K562 (cell line): ENCODE data around the gene KCTD16. TPM values are rescaled to one million over a fixed set of nuclear protein-coding genes. Genes with fewer than 3 reads are reported as not detected.

ENCODE experiments used
- ATAC-seq: fragments of 200-7000 bp; cut with Tn5 transposase; 3 replicates; pipeline ENCODE4 v1.9.1; 2020; ENCODE audit warnings: moderate library complexity
- BruUV-seq: library from RNA; stranded (reverse); fragments of 400-500 nt; replicated peaks from 2 replicates; lab custom pipeline; 2021; lab: Mats Ljungman, UMichigan
- CTCF ChIA-PET: fragments of 300-600 bp; formaldehyde crosslinking; extraction: SDS; loops from one replicate; lab custom pipeline; 2021; ENCODE audit warnings: low intra/inter-chr PET ratio; lab: Yijun Ruan, JAX
- POLR2A ChIA-PET: fragments of 300-600, 350-650 bp; sonication (Branson Sonifier 250); formaldehyde crosslinking; extraction: SDS; loops from one replicate; lab custom pipeline; 2021; ENCODE audit warnings: antibody characterized with exemption, inconsistent platforms; lab: Yijun Ruan, JAX
- DNase-seq, 4 experiments: peaks; one replicate each; pipeline versions ENCODE4 v3.0.0 to v3.0.0-alpha.2; 2011 to 2018; ENCODE audit warnings: low spot score in 3 of 4, mixed read lengths in 3 of 4; ENCODE audit errors: extremely low read depth in 1 of 4
- FAIRE-seq: peaks from 2 replicates; lab custom pipeline; 2011; peaks lifted over from hg19 to GRCh38; lab: Jason Lieb, UNC
- H2AFZ ChIP-seq: 2 replicates; pipeline ENCODE4 v1.6.0; 2011; ENCODE audit warnings: low read depth, low read length, control low read depth, inconsistent platforms
- H3K27ac ChIP-seq: fragments of 200-600 bp; 3 replicates; pipeline ENCODE4 v1.8.0; 2011; ENCODE audit warnings: low read depth, mild to moderate bottlenecking, control low read depth, inconsistent platforms, low read length, moderate library complexity, mixed read lengths; ENCODE audit errors: extremely low read depth
- H3K27me3 ChIP-seq, 2 experiments: fragments of 300-600 bp in 1 of 2; 2 replicates in 1 of 2; 3 replicates in 1 of 2; pipeline versions ENCODE4 v1.6.0 to v1.8.0; 2011; ENCODE audit warnings: inconsistent platforms in 2 of 2, low read length in 2 of 2, mild to moderate bottlenecking in 1 of 2, mixed read lengths in 1 of 2, moderate library complexity in 1 of 2; ENCODE audit not compliant: control insufficient read depth in 2 of 2, insufficient read depth in 2 of 2
- H3K36me3 ChIP-seq: fragments of 300-600 bp; 3 replicates; pipeline ENCODE4 v1.8.0; 2011; ENCODE audit warnings: mild to moderate bottlenecking, low read length, inconsistent platforms; ENCODE audit not compliant: control insufficient read depth, insufficient read depth
- H3K4me1 ChIP-seq, 2 experiments: fragments of 200-600 bp in 1 of 2; replicated peaks in 1 of 2; 2 replicates in 1 of 2; 3 replicates in 1 of 2; pipeline versions ENCODE4 v1.5.1 to v1.8.0; 2011; ENCODE audit warnings: inconsistent platforms in 2 of 2, low read length in 2 of 2, mild to moderate bottlenecking in 1 of 2, mixed read lengths in 1 of 2, moderate library complexity in 1 of 2; ENCODE audit not compliant: control insufficient read depth in 2 of 2, insufficient read depth in 2 of 2
- H3K4me2 ChIP-seq: 2 replicates; pipeline ENCODE4 v1.6.1; 2011; ENCODE audit warnings: low read length, control low read depth, inconsistent platforms, mixed read lengths; ENCODE audit not compliant: insufficient read depth
- H3K4me3 ChIP-seq: fragments of 200-600 bp; sonication (generic), shearing (Covaris generic); 2 replicates; pipeline ENCODE4 v1.5.1; 2016; ENCODE audit warnings: control low read depth, inconsistent platforms
- H3K79me2 ChIP-seq: fragments of 200-600 bp; 3 replicates; pipeline ENCODE4 v1.8.0; 2011; ENCODE audit warnings: low read length, inconsistent platforms; ENCODE audit not compliant: control insufficient read depth, insufficient read depth
- H3K9ac ChIP-seq, 2 experiments: 2 replicates each; pipeline versions ENCODE4 v1.6.0 to v1.6.1; 2011; ENCODE audit warnings: low read depth in 2 of 2, low read length in 2 of 2, control low read depth in 1 of 2, inconsistent platforms in 1 of 2, mild to moderate bottlenecking in 1 of 2, mixed read lengths in 1 of 2; ENCODE audit not compliant: insufficient read depth in 1 of 2
- H3K9me1 ChIP-seq: one replicate; pipeline ENCODE4 v1.6.0; 2011; ENCODE audit warnings: inconsistent platforms, mild to moderate bottlenecking, low read length, moderate library complexity; ENCODE audit not compliant: control insufficient read depth, insufficient read depth
- H3K9me3 ChIP-seq: replicated peaks from 2 replicates; pipeline ENCODE4 v1.5.1; 2011; ENCODE audit warnings: low read depth, low read length, inconsistent platforms; ENCODE audit not compliant: control insufficient read depth, insufficient read depth
- H4K20me1 ChIP-seq: replicated peaks from 2 replicates; pipeline ENCODE4 v1.6.1; 2011; ENCODE audit warnings: low read length, inconsistent platforms, mixed read lengths; ENCODE audit not compliant: control insufficient read depth, insufficient read depth
- ATF2 ChIP-seq: sonication (generic); formaldehyde crosslinking; IDR thresholded peaks from 2 replicates; pipeline ENCODE4 v1.8.1; 2022; ENCODE audit warnings: missing genetic modification reagents
- CHCHD3 ChIP-seq: fragments of 250-450 bp; sonication (Bioruptor Pico); IDR thresholded peaks from 2 replicates; pipeline ENCODE4 v2.1.2; 2022; ENCODE audit warnings: mild to moderate bottlenecking
- DDX20 ChIP-seq: fragments of 450-650 bp; IDR thresholded peaks from 2 replicates; pipeline ENCODE4 v1.6.1; 2016; ENCODE audit warnings: missing genetic modification characterization, low read depth, mild to moderate bottlenecking, missing compliant biosample characterization, moderate library complexity
- E2F1 ChIP-seq: sonication (generic); formaldehyde crosslinking; IDR thresholded peaks from 2 replicates; pipeline ENCODE4 v1.8.1; 2023; ENCODE audit warnings: mild to moderate bottlenecking, missing genetic modification reagents, moderate library complexity
- MBD1 ChIP-seq: fragments of 250-450 bp; sonication (Bioruptor Pico); IDR thresholded peaks from 2 replicates; pipeline ENCODE4 v1.8.0; 2022; ENCODE audit warnings: inconsistent platforms
- MECOM ChIP-seq: fragments of 250-450 bp; sonication (Bioruptor Pico); IDR thresholded peaks from 2 replicates; pipeline ENCODE4 v1.8.0; 2022; ENCODE audit warnings: inconsistent platforms
- PRDM10 ChIP-seq: fragments of 450-650 bp; IDR thresholded peaks from 2 replicates; pipeline ENCODE4 v1.6.1; 2018; ENCODE audit not compliant: partially characterized antibody
- SREBF2 ChIP-seq: sonication (generic); formaldehyde crosslinking; IDR thresholded peaks from 2 replicates; pipeline ENCODE4 v1.4.0; 2020; ENCODE audit warnings: mild to moderate bottlenecking, missing genetic modification reagents
- USF1 ChIP-seq: sonication (generic); formaldehyde crosslinking; IDR thresholded peaks from 2 replicates; pipeline ENCODE4 v1.9.0; 2022; ENCODE audit warnings: mild to moderate bottlenecking, missing genetic modification reagents
- ZBTB9 ChIP-seq: fragments of 450-650 bp; formaldehyde crosslinking; IDR thresholded peaks from 2 replicates; pipeline ENCODE4 v1.4.0; 2020; ENCODE audit warnings: mild to moderate bottlenecking, moderate library complexity
- WGBS: fragments of 100-300 bp; shearing (Covaris generic); methylation state at CpG from one replicate; pipeline ENCODE4 v1.1.6; 2016; ENCODE audit warnings: low coverage, mixed read lengths; ENCODE audit not compliant: insufficient coverage; ENCODE audit errors: missing lambda C conversion rate; 5-methylcytosine and 5-hydroxymethylcytosine counted together
- in situ Hi-C: fragments of 300-500 bp; cut with MboI; formaldehyde crosslinking; loops from 4 replicates; pipeline ENCODE4 v1.15.0; 2018; ENCODE audit warnings: inconsistent platforms, mixed read lengths
- intact Hi-C: fragments of 100-400 bp; cut with micrococcal nuclease; formaldehyde crosslinking; loops from 2 replicates; pipeline ENCODE4 v1.14.2; 2022
- polyA plus RNA-seq, 8 experiments: library from polyadenylated mRNA; depleted of rRNA in 4 of 8; stranded (reverse) in 5 of 8; unstranded in 3 of 8; fragments of >200 nt; fragmentation: Nextera tagmentation in 2 of 8; fragmentation: Illumina TruSeq in 1 of 8; extraction: Ambion mirVana in 2 of 8; extraction: Trizol in 1 of 8; gene quantifications; 2 replicates each; pipeline versions ENCODE4 v1.2.1 to v1.2.3, GENCODE V29; 2011 to 2014; ENCODE audit warnings: inconsistent platforms in 1 of 8, missing spikeins in 1 of 8
- total RNA-seq, 7 experiments: library from RNA; depleted of rRNA in 6 of 7; stranded (reverse); fragments of >200 nt in 6 of 7; fragmentation: Illumina TruSeq in 2 of 7; extraction: Trizol in 2 of 7; gene quantifications; 2 replicates each; pipeline versions ENCODE4 v1.2.1 to v1.2.3, GENCODE V29; 2011 to 2021; ENCODE audit warnings: low replicate concordance in 1 of 7

Gene KCTD16
- total and polyA plus RNA-seq, 9 of the 15 experiments (the other 6 are each of a cell fraction or from before 2014, with no cell fraction given): 0.04 TPM; not detected in 8

GRCh38 chr5:144429405-144429804 is 258.7 kb downstream of the KCTD16 start:
- H3K4me3 ChIP-seq: no peak overlapping the region
- no peak for DNase-seq
- no peaks in the 10 kb centered on the region for H4K20me1 ChIP-seq
- H3K9me3 ChIP-seq: no peaks in the 10 kb centered on the region
- no peaks in the 10 kb centered on the region for H3K9me1 ChIP-seq
- CTCF ChIA-PET: no interaction called here
- WGBS: 0% methylated on average over 1 of the region's 1 CpG
- FAIRE-seq: no peak
- intact Hi-C loops (no loop called here), in situ Hi-C loops (no loop called here)
- TF ChIP-seq CHCHD3 (CRISPR knock-in tag) (no peak), USF1 (no peak), ZBTB9 (CRISPR knock-in tag) (no peak), MECOM (CRISPR knock-in tag) (no peak), E2F1 (CRISPR knock-in tag) (no peak), MBD1 (CRISPR knock-in tag) (no peak), ATF2 (CRISPR knock-in tag) (no peak), DDX20 (no peak), PRDM10 (no peak), SREBF2 (no peak)
- H3K27ac ChIP-seq: no peak overlapping the region
- ATAC-seq: no peak
- no peaks in the 10 kb centered on the region for H3K79me2 ChIP-seq
- no peaks in the 10 kb centered on the region for H3K36me3 ChIP-seq
- POLR2A ChIA-PET: no interaction called here
- H3K4me2 ChIP-seq: no peak overlapping the region
- no peaks in the 10 kb centered on the region for H3K4me1 ChIP-seq
- H3K27me3 ChIP-seq: no peaks in the 10 kb centered on the region
- H3K9ac ChIP-seq: no peak overlapping the region
- H2AFZ ChIP-seq: no peak overlapping the region
- BruUV-seq: no TSS peak
